ENCODE results near the gene ADGRG6. TPM values are rescaled to one million over a fixed set of nuclear protein-coding genes. Genes with fewer than 3 reads are reported as not detected.
"Not testable (repeated sequence)": the region's sequence is repeated elsewhere in the genome, so short reads cannot be mapped to it uniquely, and the experiment has no call there.

ADGRG6 gene
- total RNA-seq, 2 experiments from 2014 or later = 1.5 to 2.4 TPM

GRCh38 chr6:142428468-142428867, 126.7 kb downstream of the ADGRG6 start:
- H3K4me1 Mint-ChIP-seq, H3K9me3 Mint-ChIP-seq, DNase-seq, H3K36me3 Mint-ChIP-seq, H3K27me3 Mint-ChIP-seq, H3K27ac Mint-ChIP-seq, H3K4me3 Mint-ChIP-seq: not testable (repeated sequence)

- Mint-ChIP-seq H3K9me3 (peaks cover 8% of the 10 kb centered on the region), H3K36me3 (peaks cover 9% of the 10 kb centered on the region), H3K27me3 (no peaks in the 10 kb centered on the region), H3K4me3 (no peak overlapping the region), H3K4me1 (no peaks in the 10 kb centered on the region), H3K27ac (no peak overlapping the region)
- DNase-seq = no peak
These were observed 127.4 kb downstream of the ADGRG6 start for GRCh38 chr6:142429195-142429594.

- peaks cover under 1% of the 10 kb centered on the region for H3K9me3 Mint-ChIP-seq
- DNase-seq = no peak
- H3K4me3 Mint-ChIP-seq = no peak overlapping the region
- H3K27ac Mint-ChIP-seq = no peak overlapping the region
- H3K36me3 Mint-ChIP-seq = no peaks in the 10 kb centered on the region
- no peaks in the 10 kb centered on the region for H3K4me1 Mint-ChIP-seq
- no peaks in the 10 kb centered on the region for H3K27me3 Mint-ChIP-seq
These were observed 131.6 kb downstream of the ADGRG6 start for GRCh38 chr6:142433419-142433818.

- H3K36me3 Mint-ChIP-seq = no peaks in the 10 kb centered on the region
These were observed 137.1 kb downstream of the ADGRG6 start for GRCh38 chr6:142438898-142439297.

GRCh38 chr6:142440600-142441293, 138.9 kb downstream of the ADGRG6 start:
- no peak overlapping the region for H3K27ac Mint-ChIP-seq
- H3K36me3 Mint-ChIP-seq = no peaks in the 10 kb centered on the region
- no peak for DNase-seq
- H3K27me3 Mint-ChIP-seq = no peaks in the 10 kb centered on the region
- no peak overlapping the region for H3K4me3 Mint-ChIP-seq
- H3K9me3 Mint-ChIP-seq = no peaks in the 10 kb centered on the region
- H3K4me1 Mint-ChIP-seq = no peaks in the 10 kb centered on the region

More at GRCh38 chr6:142438898-142439297, 137.1 kb downstream of the ADGRG6 start:
- no peaks in the 10 kb centered on the region for H3K27me3 Mint-ChIP-seq
- H3K27ac Mint-ChIP-seq = no peak overlapping the region
- H3K4me1 Mint-ChIP-seq = no peaks in the 10 kb centered on the region
- H3K4me3 Mint-ChIP-seq = no peak overlapping the region
- no peak for DNase-seq
- H3K9me3 Mint-ChIP-seq = no peaks in the 10 kb centered on the region

- no peaks in the 10 kb centered on the region for H3K4me1 Mint-ChIP-seq
- no peaks in the 10 kb centered on the region for H3K27me3 Mint-ChIP-seq
- no peaks in the 10 kb centered on the region for H3K9me3 Mint-ChIP-seq
- no peak overlapping the region for H3K4me3 Mint-ChIP-seq
- H3K27ac Mint-ChIP-seq = no peak overlapping the region
- H3K36me3 Mint-ChIP-seq = no peaks in the 10 kb centered on the region
- DNase-seq = no peak
These were observed 139.9 kb downstream of the ADGRG6 start for GRCh38 chr6:142441716-142442115.

- Mint-ChIP-seq H3K27me3 (no peaks in the 10 kb centered on the region), H3K27ac (no peak overlapping the region), H3K4me1 (no peaks in the 10 kb centered on the region), H3K4me3 (no peak overlapping the region), H3K36me3 (no peaks in the 10 kb centered on the region), H3K9me3 (no peaks in the 10 kb centered on the region)
- no peak for DNase-seq
These were observed 141.3 kb downstream of the ADGRG6 start for GRCh38 chr6:142443102-142443501.

- no peak for DNase-seq
- H3K36me3 Mint-ChIP-seq = no peaks in the 10 kb centered on the region
- H3K4me1 Mint-ChIP-seq = no peaks in the 10 kb centered on the region
- no peaks in the 10 kb centered on the region for H3K9me3 Mint-ChIP-seq
- H3K27ac Mint-ChIP-seq = no peak overlapping the region
- H3K27me3 Mint-ChIP-seq = no peaks in the 10 kb centered on the region
- no peak overlapping the region for H3K4me3 Mint-ChIP-seq
These were observed 141.7 kb downstream of the ADGRG6 start for GRCh38 chr6:142443532-142443931.

- no peaks in the 10 kb centered on the region for H3K9me3 Mint-ChIP-seq
- DNase-seq = no peak
These were observed 142.6 kb downstream of the ADGRG6 start for GRCh38 chr6:142444376-142444775.

GRCh38 chr6:142444881-142445301, 143.1 kb downstream of the ADGRG6 start:
- Mint-ChIP-seq H3K36me3 (no peaks in the 10 kb centered on the region), H3K4me3 (no peak overlapping the region), H3K9me3 (no peaks in the 10 kb centered on the region), H3K27me3 (no peaks in the 10 kb centered on the region), H3K27ac (no peak overlapping the region), H3K4me1 (no peaks in the 10 kb centered on the region)
- no peak for DNase-seq

More at GRCh38 chr6:142444376-142444775, 142.6 kb downstream of the ADGRG6 start:
- H3K36me3 Mint-ChIP-seq = no peaks in the 10 kb centered on the region
- no peaks in the 10 kb centered on the region for H3K27me3 Mint-ChIP-seq
- H3K4me1 Mint-ChIP-seq = no peaks in the 10 kb centered on the region
- no peak overlapping the region for H3K4me3 Mint-ChIP-seq
- no peak overlapping the region for H3K27ac Mint-ChIP-seq

- H3K36me3 Mint-ChIP-seq = no peaks in the 10 kb centered on the region
- no peak overlapping the region for H3K27ac Mint-ChIP-seq
- H3K4me1 Mint-ChIP-seq = no peaks in the 10 kb centered on the region
- H3K9me3 Mint-ChIP-seq = no peaks in the 10 kb centered on the region
- no peaks in the 10 kb centered on the region for H3K27me3 Mint-ChIP-seq
- DNase-seq = no peak
- H3K4me3 Mint-ChIP-seq = no peak overlapping the region
These were observed 144.4 kb downstream of the ADGRG6 start for GRCh38 chr6:142446168-142446567.

- H3K9me3 Mint-ChIP-seq = no peaks in the 10 kb centered on the region
- H3K36me3 Mint-ChIP-seq = no peaks in the 10 kb centered on the region
- H3K27ac Mint-ChIP-seq = no peak overlapping the region
- no peaks in the 10 kb centered on the region for H3K4me1 Mint-ChIP-seq
- H3K4me3 Mint-ChIP-seq = no peak overlapping the region
- no peak for DNase-seq
- H3K27me3 Mint-ChIP-seq = no peaks in the 10 kb centered on the region
These were observed 144.8 kb downstream of the ADGRG6 start for GRCh38 chr6:142446576-142446975.

GRCh38 chr6:142448091-142448729, 146.4 kb downstream of the ADGRG6 start:
- Mint-ChIP-seq H3K4me1 (no peaks in the 10 kb centered on the region), H3K27ac (no peak overlapping the region), H3K27me3 (no peaks in the 10 kb centered on the region), H3K4me3 (no peak overlapping the region), H3K9me3 (no peaks in the 10 kb centered on the region), H3K36me3 (no peaks in the 10 kb centered on the region)
- DNase-seq = no peak

GRCh38 chr6:142450856-142451255, 149.0 kb downstream of the ADGRG6 start:
- H3K36me3 Mint-ChIP-seq, H3K4me1 Mint-ChIP-seq, H3K4me3 Mint-ChIP-seq, H3K27me3 Mint-ChIP-seq, H3K9me3 Mint-ChIP-seq, H3K27ac Mint-ChIP-seq, DNase-seq: not testable (repeated sequence)

GRCh38 chr6:142452993-142453392, 151.2 kb downstream of the ADGRG6 start:
- Mint-ChIP-seq H3K27me3 (no peaks in the 10 kb centered on the region), H3K4me3 (no peak overlapping the region), H3K4me1 (no peaks in the 10 kb centered on the region), H3K9me3 (no peaks in the 10 kb centered on the region), H3K27ac (no peak overlapping the region), H3K36me3 (no peaks in the 10 kb centered on the region)
- DNase-seq = no peak

GRCh38 chr6:142454196-142454595, 152.4 kb downstream of the ADGRG6 start:
- H3K27me3 Mint-ChIP-seq, H3K27ac Mint-ChIP-seq, H3K4me3 Mint-ChIP-seq, H3K9me3 Mint-ChIP-seq, H3K4me1 Mint-ChIP-seq, DNase-seq, H3K36me3 Mint-ChIP-seq: not testable (repeated sequence)
